Measurements from ENCODE around the gene GYG1.
"Not testable (repeated sequence)": the region's sequence is repeated elsewhere in the genome, so short reads cannot be mapped to it uniquely, and the experiment has no call there.

The GYG1 gene

DNA sequence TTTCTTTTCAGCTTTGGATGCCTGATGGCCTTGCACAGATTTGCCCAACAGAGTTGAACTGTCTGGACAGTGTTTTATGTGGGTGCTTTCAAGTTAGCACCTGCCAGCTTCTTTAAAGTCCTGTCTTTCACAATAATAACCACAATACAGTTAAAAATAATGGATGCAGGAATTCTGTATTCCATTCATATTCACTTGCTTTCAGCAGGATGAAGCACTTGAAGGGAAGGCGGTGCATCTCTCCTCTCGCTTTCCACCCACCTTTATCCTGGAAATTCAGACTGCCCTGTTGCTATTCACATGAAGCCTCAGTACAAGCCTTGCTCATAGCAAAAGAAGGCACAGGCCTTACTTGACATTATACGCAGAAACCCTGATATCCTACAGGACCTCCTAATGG lies 26.5 kb upstream of the GYG1 start:
- CTCF ChIA-PET, result interaction anchor here (0.6 kb wide), 2 partner anchors 7 to 11 kb away, joined by 3 to 5 read pairs; no protein-coding TSS in a partner anchor
- H3K36me3 Mint-ChIP-seq, result no peaks in the 10 kb centered on the region

DNA sequence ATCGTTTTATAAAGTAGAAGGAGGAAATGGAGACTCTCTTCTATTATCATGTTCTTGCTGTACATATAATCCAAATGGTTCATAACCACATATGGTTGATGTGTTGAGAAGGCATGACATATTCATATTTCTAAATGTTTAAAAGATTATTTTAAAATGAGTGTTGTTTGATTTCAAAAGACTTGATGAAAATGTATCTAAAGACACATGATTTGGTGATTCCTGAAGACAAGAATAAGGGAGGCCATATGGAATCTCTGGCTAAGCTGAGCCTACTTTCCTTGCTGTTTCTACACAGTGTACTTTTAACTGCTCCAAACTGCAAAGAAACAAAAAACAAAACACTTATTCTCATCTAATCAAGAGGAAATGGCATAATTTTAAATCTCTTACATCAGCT lies 23.0 kb upstream of the GYG1 start:
- Mint-ChIP-seq H3K27me3 (peaks cover 6% of the 10 kb centered on the region), H3K9me3 (no peaks in the 10 kb centered on the region), H3K36me3 (no peaks in the 10 kb centered on the region), H3K4me1 (no peaks in the 10 kb centered on the region), H3K27ac (no peak overlapping the region), H3K4me3 (no peak overlapping the region)
- no peak for DNase-seq
- CTCF ChIA-PET, result interaction anchor here (0.6 kb wide), 1 partner anchor 25 kb away, joined by 3 read pairs; no protein-coding TSS in a partner anchor

More for the DNA sequence above, 26.5 kb upstream of the GYG1 start:
- H3K27me3 Mint-ChIP-seq, result peaks cover 20% of the 10 kb centered on the region
- no peaks in the 10 kb centered on the region for H3K9me3 Mint-ChIP-seq
- no peak for DNase-seq
- no peak overlapping the region for H3K27ac Mint-ChIP-seq
- no peaks in the 10 kb centered on the region for H3K4me1 Mint-ChIP-seq
- no peak overlapping the region for H3K4me3 Mint-ChIP-seq

DNA sequence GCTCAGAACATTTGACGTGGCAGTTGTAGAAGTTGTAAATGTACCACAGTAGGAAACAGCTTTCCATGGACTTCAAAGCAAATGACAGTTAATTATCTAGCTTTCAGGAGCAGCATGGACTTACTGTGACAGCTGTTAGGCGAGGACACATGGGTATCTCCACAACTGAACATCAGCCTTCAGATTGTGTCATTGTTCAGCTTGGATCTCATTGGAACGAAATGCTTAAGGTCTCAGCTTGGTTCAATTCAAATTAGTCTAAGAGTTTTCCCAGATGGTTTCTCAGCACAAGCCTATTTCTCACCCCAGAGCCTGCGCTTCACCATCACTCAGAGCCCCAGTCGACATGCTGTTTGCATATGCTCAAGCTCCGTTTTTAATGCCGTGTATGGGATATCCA lies 21.1 kb upstream of the GYG1 start:
- H3K4me3 Mint-ChIP-seq, result no peak overlapping the region

DNA sequence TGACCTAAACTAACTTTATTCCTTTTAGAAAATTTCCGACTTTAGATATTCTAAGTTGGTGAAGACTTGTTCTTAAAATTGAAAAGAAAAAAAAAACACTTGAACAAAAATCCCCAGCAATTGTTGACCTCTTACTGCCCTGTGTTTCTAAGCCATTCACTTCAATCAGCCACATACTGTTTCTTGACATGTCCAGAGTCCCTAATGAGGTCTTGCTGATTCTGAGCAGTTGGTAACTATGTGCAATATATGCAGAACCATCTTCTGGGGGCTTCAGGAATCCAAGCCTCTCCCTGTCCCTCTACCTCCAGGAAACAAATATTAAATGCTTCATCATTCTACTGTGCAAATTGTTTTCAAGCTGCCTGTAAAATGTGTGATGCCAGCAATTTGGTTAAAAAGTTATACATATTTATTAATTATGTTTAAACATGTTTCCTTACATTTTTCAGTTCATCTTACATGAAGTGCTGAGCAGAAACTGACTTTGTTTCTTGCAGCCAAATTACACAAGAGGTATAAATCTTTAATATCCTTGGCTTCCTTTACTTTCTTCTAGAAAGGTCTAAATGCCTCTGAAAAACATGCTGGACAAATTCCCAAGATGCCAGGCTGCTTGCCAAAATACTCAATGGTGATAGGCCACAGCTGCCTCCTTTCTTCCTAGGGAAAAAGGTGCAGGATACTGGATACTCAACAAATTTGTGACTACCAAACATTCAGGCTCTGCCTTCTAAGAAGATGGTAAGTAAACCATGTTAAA lies 19.8 kb upstream of the GYG1 start:
- no peak overlapping the region for H3K4me3 Mint-ChIP-seq
- DNase-seq, result no peak
- no peaks in the 10 kb centered on the region for H3K27me3 Mint-ChIP-seq
- CTCF ChIA-PET, result interaction anchor here (1.0 kb wide), 1 partner anchor 7 kb away, joined by 5 read pairs; no protein-coding TSS in a partner anchor
- H3K36me3 Mint-ChIP-seq, result no peaks in the 10 kb centered on the region
- H3K4me1 Mint-ChIP-seq, result peaks cover 4% of the 10 kb centered on the region
- no peaks in the 10 kb centered on the region for H3K9me3 Mint-ChIP-seq
- H3K27ac Mint-ChIP-seq, result no peak overlapping the region

More for the DNA sequence above, 21.1 kb upstream of the GYG1 start:
- CTCF ChIA-PET, result interaction anchor here (0.6 to 0.8 kb wide), 2 partner anchors 288 to 477 kb away, joined by 3 to 4 read pairs; no protein-coding TSS in a partner anchor
- no peak overlapping the region for H3K27ac Mint-ChIP-seq
- no peaks in the 10 kb centered on the region for H3K36me3 Mint-ChIP-seq
- H3K9me3 Mint-ChIP-seq, result no peaks in the 10 kb centered on the region
- DNase-seq, result no peak
- H3K4me1 Mint-ChIP-seq, result peaks cover 4% of the 10 kb centered on the region
- H3K27me3 Mint-ChIP-seq, result no peaks in the 10 kb centered on the region

DNA sequence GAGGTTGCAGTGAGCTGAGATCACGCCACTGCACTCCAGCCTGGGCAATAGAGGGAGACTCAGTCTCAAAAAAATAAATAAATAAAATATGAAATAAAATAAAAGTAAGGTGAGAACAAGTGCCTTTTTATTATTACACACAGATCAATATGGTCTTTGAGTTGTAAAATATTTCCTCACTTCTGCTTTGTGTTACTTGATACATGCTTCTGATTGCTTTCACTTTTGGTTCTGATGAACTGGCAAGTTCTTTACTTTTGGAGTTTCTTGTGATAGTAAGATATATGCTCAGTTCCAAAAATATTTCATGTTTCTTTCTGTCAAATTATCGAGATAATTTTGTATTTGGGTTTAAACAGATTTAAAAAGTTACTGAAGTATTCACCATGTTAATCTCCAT lies 16.6 kb upstream of the GYG1 start:
- Mint-ChIP-seq H3K4me3 (no peak overlapping the region), H3K27ac (no peak overlapping the region), H3K4me1 (peaks cover 4% of the 10 kb centered on the region), H3K9me3 (no peaks in the 10 kb centered on the region), H3K27me3 (no peaks in the 10 kb centered on the region), H3K36me3 (no peaks in the 10 kb centered on the region)
- CTCF ChIA-PET, result interaction anchor here (1.5 kb wide), 1 partner anchor 68 kb away, joined by 3 read pairs; no protein-coding TSS in a partner anchor
- DNase-seq, result no peak

DNA sequence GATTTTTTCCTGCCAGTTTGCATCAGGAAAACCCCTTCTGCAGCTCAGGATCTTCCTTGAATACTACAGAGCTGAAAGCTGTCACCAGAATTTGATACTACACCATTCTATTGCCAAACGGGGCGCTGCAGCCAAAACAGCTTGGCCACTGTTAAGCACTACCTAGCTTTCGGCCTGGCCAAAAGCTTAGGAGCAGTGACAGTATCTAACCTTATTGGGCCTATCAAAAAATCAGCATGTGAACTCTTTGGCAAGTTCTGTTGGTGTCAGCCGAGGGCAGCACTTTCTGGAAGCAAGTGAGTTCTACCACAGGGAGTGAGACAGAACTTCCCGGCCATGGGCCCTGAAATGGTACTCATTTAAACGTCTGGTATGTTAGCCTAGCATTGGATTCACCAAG lies 16.1 kb upstream of the GYG1 start:
- no peak for DNase-seq
- Mint-ChIP-seq H3K4me3 (no peak overlapping the region), H3K9me3 (no peaks in the 10 kb centered on the region), H3K27me3 (peaks cover under 1% of the 10 kb centered on the region), H3K4me1 (peaks cover 4% of the 10 kb centered on the region), H3K27ac (no peak overlapping the region), H3K36me3 (no peaks in the 10 kb centered on the region)
- CTCF ChIA-PET, result interaction anchor here (1.5 kb wide), 1 partner anchor 68 kb away, joined by 3 read pairs; no protein-coding TSS in a partner anchor

DNA sequence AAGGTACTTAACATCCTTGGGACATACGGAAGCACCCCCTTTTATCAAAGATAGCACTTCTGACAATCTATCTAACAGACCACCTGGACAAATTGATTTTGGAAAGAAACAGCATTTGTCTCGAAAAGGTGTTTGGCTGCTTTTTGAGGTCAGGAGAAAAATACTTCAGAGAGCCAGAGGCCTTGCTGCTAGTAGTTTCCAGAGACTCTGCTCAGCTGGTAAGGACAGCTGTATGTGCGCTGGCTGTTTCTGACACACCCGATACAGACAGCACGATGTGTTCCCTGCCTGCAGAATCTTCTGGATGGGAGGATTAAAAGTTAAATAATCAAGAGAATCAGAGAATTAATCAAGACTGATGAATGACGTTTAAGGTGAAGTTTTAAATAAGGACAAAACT lies 15.6 kb upstream of the GYG1 start:
- Mint-ChIP-seq H3K27ac (no peak overlapping the region), H3K4me3 (no peak overlapping the region), H3K27me3 (peaks cover 5% of the 10 kb centered on the region), H3K36me3 (no peaks in the 10 kb centered on the region), H3K9me3 (no peaks in the 10 kb centered on the region), H3K4me1 (peaks cover 4% of the 10 kb centered on the region)
- CTCF ChIA-PET, result interaction anchor here (1.5 kb wide), 1 partner anchor 67 kb away, joined by 3 read pairs; no protein-coding TSS in a partner anchor
- no peak for DNase-seq

DNA sequence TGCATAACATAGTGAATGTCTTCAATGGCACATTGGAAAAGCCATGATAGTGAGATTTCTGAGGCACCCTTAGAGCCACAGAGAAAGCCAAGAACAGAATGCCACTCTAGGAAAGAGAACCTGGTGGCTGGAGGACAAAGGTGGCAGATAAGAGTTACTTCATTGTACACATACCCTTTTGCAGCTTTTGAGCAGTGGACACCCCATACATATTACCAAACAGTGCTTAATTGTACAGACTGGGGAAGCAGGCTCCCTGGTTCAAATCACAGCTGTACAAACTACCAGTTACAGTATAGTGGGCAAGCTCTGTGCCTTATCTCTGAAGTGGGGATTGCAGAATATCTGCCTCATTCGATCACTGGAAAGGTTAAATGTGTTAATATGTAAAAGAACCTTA lies 10.1 kb upstream of the GYG1 start:
- Mint-ChIP-seq H3K27ac (no peak overlapping the region), H3K27me3 (peaks cover 33% of the 10 kb centered on the region), H3K9me3 (no peaks in the 10 kb centered on the region)

DNA sequence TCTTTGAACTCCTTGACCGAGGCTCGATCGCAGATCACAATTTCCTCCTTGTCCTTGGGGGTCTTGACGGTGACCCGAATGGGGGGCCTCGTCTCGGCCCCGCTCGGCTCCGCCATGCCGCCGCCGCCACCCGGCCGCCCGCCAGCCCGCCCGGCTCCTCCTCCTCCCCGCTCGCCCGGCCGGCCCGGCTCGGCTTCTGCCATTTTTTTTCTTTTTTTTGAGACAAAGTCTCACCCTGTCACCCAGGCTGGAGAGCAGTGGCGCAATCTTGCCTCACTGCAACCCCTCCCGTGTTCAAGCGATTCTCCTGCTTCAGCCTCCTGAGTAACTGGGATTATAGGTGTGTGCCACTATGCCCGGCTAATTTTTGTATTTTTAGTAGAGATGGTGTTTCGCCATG lies 3.8 kb upstream of the GYG1 start:
- H3K4me1 Mint-ChIP-seq, result peaks cover 15% of the 10 kb centered on the region
- H3K4me3 Mint-ChIP-seq, H3K9me3 Mint-ChIP-seq, CTCF ChIA-PET, DNase-seq, H3K27ac Mint-ChIP-seq, H3K36me3 Mint-ChIP-seq: not testable (repeated sequence)
- H3K27me3 Mint-ChIP-seq, result peaks cover 26% of the 10 kb centered on the region

More for the DNA sequence above, 10.1 kb upstream of the GYG1 start:
- Mint-ChIP-seq H3K36me3 (no peaks in the 10 kb centered on the region), H3K4me3 (no peak overlapping the region), H3K4me1 (no peaks in the 10 kb centered on the region)
- CTCF ChIA-PET, result interaction anchor here (0.8 kb wide), 1 partner anchor 9 kb away, joined by 3 read pairs; no protein-coding TSS in a partner anchor
- no peak for DNase-seq

DNA sequence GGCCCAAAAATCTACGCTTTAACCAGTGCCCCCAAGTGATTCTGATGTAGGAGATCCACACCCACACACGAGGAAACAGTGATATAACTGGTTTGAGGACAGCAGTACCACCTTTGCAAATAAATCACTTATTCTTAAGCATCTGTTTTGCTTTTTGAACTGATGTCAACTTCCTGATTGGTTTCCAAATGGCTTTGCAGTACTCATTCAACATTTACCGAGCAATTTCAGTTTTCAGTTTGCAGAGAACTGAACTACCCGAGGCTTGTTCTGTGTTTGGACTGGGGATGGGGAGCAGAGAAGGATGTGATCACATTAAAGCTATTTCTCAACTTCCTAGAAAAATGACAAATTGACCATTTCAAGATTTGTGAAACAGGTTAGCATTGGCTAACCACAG lies 1.1 kb upstream of the GYG1 start:
- no peak for DNase-seq
- Mint-ChIP-seq H3K9me3 (no peaks in the 10 kb centered on the region), H3K27me3 (peaks cover 17% of the 10 kb centered on the region), H3K27ac (no peak overlapping the region), H3K36me3 (peaks cover 5% of the 10 kb centered on the region), H3K4me1 (peaks cover 24% of the 10 kb centered on the region), H3K4me3 (peak overlapping the region; percentile 55)
- CTCF ChIA-PET, result interaction anchor here (0.8 to 0.9 kb wide), 2 partner anchors 9 to 28 kb away, joined by 3 read pairs; no protein-coding TSS in a partner anchor

DNA sequence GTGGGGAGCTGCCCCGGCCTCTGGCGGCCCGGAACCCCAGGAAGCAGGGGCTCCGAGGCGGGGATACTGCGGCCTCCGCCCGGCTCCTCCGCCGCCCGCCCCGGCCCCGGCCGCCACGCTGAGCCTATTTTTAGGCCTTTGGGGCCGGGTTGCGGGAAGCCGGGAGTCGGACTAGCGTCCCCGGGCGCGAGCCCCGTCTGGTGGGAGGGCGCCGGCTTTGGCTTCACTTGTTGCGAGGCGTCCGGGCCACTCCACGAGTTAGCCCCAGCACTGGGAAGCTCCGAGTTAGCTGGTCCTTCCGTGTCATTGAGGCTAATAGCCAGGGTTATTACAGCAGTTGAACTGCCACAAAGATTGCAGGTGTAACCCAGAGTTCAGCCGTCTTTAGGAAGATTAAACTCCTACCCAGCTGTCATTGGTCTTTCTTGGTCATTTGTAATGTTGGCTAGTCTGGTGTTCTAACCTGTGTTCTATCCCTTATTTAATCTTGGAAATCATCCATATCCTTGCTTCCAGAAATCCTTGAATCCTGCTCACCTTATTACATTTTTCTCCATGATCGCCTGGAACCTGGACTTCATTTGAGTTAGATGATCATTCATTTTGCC lies 791 bp downstream of the GYG1 start:
- peaks cover 24% of the 10 kb centered on the region for H3K4me1 Mint-ChIP-seq
- CTCF ChIA-PET, result interaction anchor here (1.1 kb wide), 1 partner anchor 94 kb away, joined by 3 read pairs; no protein-coding TSS in a partner anchor

DNA sequence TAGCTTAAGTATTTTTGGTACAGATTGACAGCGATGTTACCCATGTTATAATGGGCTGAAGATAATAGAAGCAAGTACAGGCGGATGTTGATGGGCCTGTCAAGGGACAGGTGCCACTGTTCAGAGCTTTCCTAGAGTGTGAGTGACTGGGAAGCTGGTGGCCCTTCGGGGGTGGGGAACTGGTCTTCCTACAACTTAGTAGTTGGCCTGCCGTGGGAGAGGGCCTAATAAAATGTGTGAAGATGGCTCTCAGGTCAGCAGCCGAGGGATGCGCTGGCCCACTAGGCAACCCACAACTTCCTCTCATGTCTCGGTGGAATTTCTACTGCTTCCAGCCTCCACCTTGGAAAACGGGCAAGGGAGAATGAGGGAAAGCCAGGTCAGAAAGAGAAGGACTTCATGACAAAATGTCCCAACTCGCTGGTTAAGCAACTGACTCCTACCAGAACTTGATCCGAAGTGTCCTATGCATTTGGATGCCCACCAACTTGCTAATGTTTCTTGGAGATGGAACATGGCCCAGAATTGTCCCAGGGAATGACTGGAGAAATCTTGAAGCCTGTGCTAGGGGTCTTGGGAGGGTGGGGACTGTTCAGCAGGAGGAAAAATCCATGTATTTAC lies 1.4 kb downstream of the GYG1 start:
- Mint-ChIP-seq H3K36me3 (peaks cover 18% of the 10 kb centered on the region), H3K4me3 (peak overlapping the region; percentile 75), H3K27ac (peak overlapping the region; percentile 55), H3K9me3 (no peaks in the 10 kb centered on the region), H3K4me1 (peaks cover 24% of the 10 kb centered on the region), H3K27me3 (no peaks in the 10 kb centered on the region)
- CTCF ChIA-PET, result no interaction called here
- no peak for DNase-seq

More for the DNA sequence above, 791 bp downstream of the GYG1 start:
- peaks cover 18% of the 10 kb centered on the region for H3K36me3 Mint-ChIP-seq
- peak overlapping the region; percentile 55 for H3K27ac Mint-ChIP-seq
- peak overlapping the region; percentile 75 for H3K4me3 Mint-ChIP-seq
- no peak for DNase-seq
- H3K27me3 Mint-ChIP-seq, result peaks cover 1% of the 10 kb centered on the region
- no peaks in the 10 kb centered on the region for H3K9me3 Mint-ChIP-seq

DNA sequence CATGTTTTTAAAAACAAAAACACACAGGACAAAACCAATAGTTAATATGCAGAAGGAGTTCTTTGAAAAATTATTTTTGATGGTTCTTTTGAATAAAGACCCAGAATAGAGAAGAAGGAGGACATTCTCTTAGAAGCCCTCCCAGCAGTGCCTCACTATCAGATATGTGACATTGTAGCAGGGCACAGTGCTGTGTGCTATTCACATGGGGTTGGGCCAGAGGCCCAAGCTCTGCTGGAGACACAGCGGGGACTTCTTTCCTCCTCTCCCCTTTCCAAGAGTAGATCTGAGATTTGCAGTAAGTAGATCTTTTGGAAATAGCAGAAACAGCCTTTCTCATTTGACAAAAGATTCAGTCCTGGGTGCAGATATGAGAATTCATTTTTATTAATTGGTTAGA lies 6.3 kb downstream of the GYG1 start:
- Mint-ChIP-seq H3K9me3 (no peaks in the 10 kb centered on the region), H3K4me3 (no peak overlapping the region), H3K27me3 (no peaks in the 10 kb centered on the region), H3K4me1 (peaks cover 34% of the 10 kb centered on the region), H3K27ac (no peak overlapping the region), H3K36me3 (peaks cover 35% of the 10 kb centered on the region)
- CTCF ChIA-PET, result no interaction called here
- DNase-seq, result no peak

DNA sequence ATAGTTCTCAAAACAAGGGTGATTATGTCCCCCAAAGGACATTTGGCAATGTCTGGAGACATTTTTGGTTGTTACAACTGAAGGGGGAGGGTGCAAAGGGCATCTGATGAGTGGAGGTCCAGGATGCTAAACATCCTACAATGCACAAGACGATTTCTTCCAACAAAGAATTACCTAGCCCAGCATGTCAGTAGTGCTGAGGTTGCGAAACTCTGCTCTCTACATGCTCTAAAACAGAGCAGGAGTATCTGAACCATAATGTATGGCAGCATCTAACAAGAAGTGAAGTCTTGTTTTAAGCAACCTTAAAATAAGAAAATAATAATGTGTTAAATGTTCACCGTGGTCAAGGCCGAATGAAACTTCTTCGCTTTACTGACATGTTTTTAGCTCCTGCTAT lies 7.0 kb downstream of the GYG1 start:
- peaks cover 35% of the 10 kb centered on the region for H3K36me3 Mint-ChIP-seq
- H3K4me3 Mint-ChIP-seq, result no peak overlapping the region
- H3K27me3 Mint-ChIP-seq, result no peaks in the 10 kb centered on the region
- DNase-seq, result no peak
- H3K27ac Mint-ChIP-seq, result peak overlapping the region; percentile 80
- peaks cover 29% of the 10 kb centered on the region for H3K4me1 Mint-ChIP-seq
- CTCF ChIA-PET, result interaction anchor here (2.0 kb wide), 1 partner anchor 11 kb away, joined by 6 read pairs; no protein-coding TSS in a partner anchor
- H3K9me3 Mint-ChIP-seq, result no peaks in the 10 kb centered on the region
